Measurements from ENCODE around the gene LIM2.

GRCh38 chr19:51382004-51382403 lies 5.8 kb downstream of the LIM2 start:
- TF ChIP-seq CTCF (IDR thresholded peaks at IDR 0.05; ENCODE audit: control extremely low read depth in 1 of 3, insufficient read depth in 1 of 3, low read depth in 1 of 3, low read length in 3 of 3) = no peak
- TF ChIP-seq POLR2A (IDR thresholded peaks at IDR 0.05; ENCODE audit: control extremely low read depth in 1 of 2, low read depth in 2 of 2, low read length in 2 of 2) = no peak
- TF ChIP-seq ASH2L (IDR thresholded peaks at IDR 0.05; ENCODE audit: low read length) = no peak
- no peak for TF ChIP-seq EZH2 (IDR thresholded peaks at IDR 0.05; ENCODE audit: low read depth, low read length, severe bottlenecking)
- no peak for TF ChIP-seq RNF2 (IDR thresholded peaks at IDR 0.05; ENCODE audit: borderline replicate concordance, low read depth, low read length, missing control alignments, poor library complexity, severe bottlenecking)
- no peak for TF ChIP-seq POU5F1 (IDR thresholded peaks at IDR 0.05; ENCODE audit: low read depth, low read length)
- no peak for TF ChIP-seq POLR2AphosphoS5 (IDR thresholded peaks at IDR 0.05; ENCODE audit: low read depth, low read length)
- no peak for TF ChIP-seq CEBPB (IDR thresholded peaks at IDR 0.05; ENCODE audit: low read depth, low read length)
- TF ChIP-seq BRCA1 (IDR thresholded peaks at IDR 0.05; ENCODE audit: low read depth, low read length) = no peak
- no peak for TF ChIP-seq EP300 (IDR thresholded peaks at IDR 0.05; ENCODE audit: borderline replicate concordance in 1 of 2, low read depth in 2 of 2, low read length in 2 of 2)
- TF ChIP-seq ATF2 (IDR thresholded peaks at IDR 0.05; ENCODE audit: low read length) = no peak
- no peak for TF ChIP-seq GABPA (IDR thresholded peaks at IDR 0.05; ENCODE audit: borderline replicate concordance, insufficient read depth, low read length)

Measured in H1 (cell line).